A549 (cell line): ENCODE data around the gene SFXN1. TPM values are rescaled to one million over a fixed set of nuclear protein-coding genes. Genes with fewer than 3 reads are reported as not detected.
A peak's percentile ranks its signal among the peaks of the same experiment; 100 is the strongest.

Experiments used
- ATAC-seq, 2 experiments: fragments of 200-7000 bp in 1 of 2; fragments of >200 bp in 1 of 2; cut with Nextera tagmentation in 1 of 2; cut with Tn5 transposase in 1 of 2; 3 replicates each; pipeline versions ENCODE4 v1.8.0 to v1.9.1; 2018 to 2020; ENCODE audit warnings: mild to moderate bottlenecking in 1 of 2, moderate library complexity in 1 of 2
- CTCF ChIA-PET: fragments of 300-600 bp; sonication (Branson Sonifier 250); formaldehyde crosslinking; extraction: SDS; loops from one replicate; lab custom pipeline; 2021; ENCODE audit warnings: antibody characterized with exemption, inconsistent platforms; lab: Yijun Ruan, JAX
- POLR2A ChIA-PET: fragments of 350-600 bp; formaldehyde crosslinking; extraction: SDS; loops from one replicate; lab custom pipeline; 2021; ENCODE audit warnings: antibody characterized with exemption, inconsistent platforms; lab: Yijun Ruan, JAX
- DNase-seq, 2 experiments: peaks; one replicate each; pipeline versions ENCODE4 v3.0.0 to v3.0.0-alpha.2; 2011 to 2016; ENCODE audit warnings: low read depth in 1 of 2, low spot score in 1 of 2
- FAIRE-seq: peaks from 2 replicates; lab custom pipeline; 2011; peaks lifted over from hg19 to GRCh38; lab: Jason Lieb, UNC
- H3K27ac ChIP-seq, 2 experiments: fragments of >200 bp; sonication (Bioruptor Twin); formaldehyde crosslinking; 3 replicates each; pipeline ENCODE4 v1.5.1; 2016 to 2017
- H3K4me1 ChIP-seq: fragments of >200 bp; sonication (Bioruptor Twin); formaldehyde crosslinking; 3 replicates; pipeline ENCODE4 v1.6.1; 2016
- H3K4me2 ChIP-seq: fragments of >200 bp; sonication (Bioruptor Twin); formaldehyde crosslinking; 3 replicates; pipeline ENCODE4 v1.6.1; 2016
- H3K4me3 ChIP-seq: fragments of >200 bp; sonication (Bioruptor Twin); formaldehyde crosslinking; 3 replicates; pipeline ENCODE4 v1.5.1; 2016
- H3K9me3 ChIP-seq: fragments of >200 bp; sonication (Bioruptor Twin); formaldehyde crosslinking; 3 replicates; pipeline ENCODE4 v1.6.1; 2016
- BCL3 ChIP-seq: fragments of >200 bp; sonication (Bioruptor Twin); formaldehyde crosslinking; IDR thresholded peaks from 3 replicates; pipeline ENCODE4 v1.6.1; 2016
- CBX2 ChIP-seq: fragments of 200-600 bp; sonication (generic); IDR thresholded peaks from 2 replicates; pipeline ENCODE4 v1.6.1; 2016; ENCODE audit warnings: low read depth, mild to moderate bottlenecking, borderline replicate concordance
- CBX8 ChIP-seq: fragments of 200-600 bp; sonication (generic); IDR thresholded peaks from 2 replicates; pipeline ENCODE4 v1.6.1; 2016
- CEBPB ChIP-seq, 2 experiments: fragments of >200 bp in 1 of 2; sonication (Bioruptor Twin) in 1 of 2; formaldehyde crosslinking in 1 of 2; IDR thresholded peaks; 2 replicates each; pipeline ENCODE4 v1.6.1; 2012 to 2016
- CHD2 ChIP-seq: fragments of 150-350 bp; IDR thresholded peaks from 2 replicates; pipeline ENCODE4 v1.6.1; 2014; ENCODE audit warnings: low read length; ENCODE audit not compliant: partially characterized antibody
- E2F6 ChIP-seq: IDR thresholded peaks from 2 replicates; pipeline ENCODE4 v1.6.1; 2012; ENCODE audit warnings: low read depth, borderline replicate concordance
- EHF ChIP-seq: fragments of 250-450 bp; sonication (Bioruptor Pico); IDR thresholded peaks from 2 replicates; pipeline ENCODE4 v1.5.0; 2020; ENCODE audit warnings: mild to moderate bottlenecking
- EP300 ChIP-seq, 2 experiments: fragments of >200 bp; sonication (Bioruptor Twin); formaldehyde crosslinking; IDR thresholded peaks; 2 replicates in 1 of 2; 3 replicates in 1 of 2; pipeline ENCODE4 v1.6.1; 2016 to 2017
- ESRRA ChIP-seq: fragments of 150-350 bp; IDR thresholded peaks from 2 replicates; pipeline ENCODE4 v1.6.1; 2014; ENCODE audit warnings: mild to moderate bottlenecking, low read length, borderline replicate concordance
- FOSB ChIP-seq: fragments of 250-450 bp; sonication (Bioruptor Pico); IDR thresholded peaks from 2 replicates; pipeline ENCODE4 v1.5.0; 2020; ENCODE audit warnings: mild to moderate bottlenecking, moderate library complexity
- FOSL2 ChIP-seq, 2 experiments: fragments of 450-650 bp in 1 of 2; fragments of >200 bp in 1 of 2; sonication (Bioruptor Twin) in 1 of 2; formaldehyde crosslinking; IDR thresholded peaks; 2 replicates each; pipeline versions ENCODE4 v1.5.0 to v1.6.1; 2016 to 2020; ENCODE audit warnings: mild to moderate bottlenecking in 1 of 2, moderate library complexity in 1 of 2
- FOXS1 ChIP-seq: fragments of 250-450 bp; sonication (Bioruptor Pico); IDR thresholded peaks from 2 replicates; pipeline ENCODE4 v1.5.0; 2020; ENCODE audit warnings: mild to moderate bottlenecking, moderate library complexity
- HES2 ChIP-seq: fragments of >200 bp; sonication (Bioruptor Twin); formaldehyde crosslinking; IDR thresholded peaks from 2 replicates; pipeline ENCODE4 v1.6.1; 2016
- HMGXB4 ChIP-seq: fragments of 250-450 bp; sonication (Bioruptor Pico); IDR thresholded peaks from 2 replicates; pipeline ENCODE4 v1.5.0; 2021; ENCODE audit warnings: mild to moderate bottlenecking, moderate library complexity, borderline replicate concordance
- KDM1A ChIP-seq: fragments of 200-600 bp; sonication (generic); IDR thresholded peaks from 2 replicates; pipeline ENCODE4 v1.6.1; 2016; ENCODE audit warnings: low read depth, mild to moderate bottlenecking
- MAFK ChIP-seq: fragments of 450-650 bp; IDR thresholded peaks from 2 replicates; pipeline ENCODE4 v1.6.1; 2014; ENCODE audit not compliant: partially characterized antibody
- MAZ ChIP-seq: fragments of 150-350 bp; IDR thresholded peaks from 2 replicates; pipeline ENCODE4 v1.6.1; 2014; ENCODE audit warnings: antibody characterized with exemption, low read depth, low read length, borderline replicate concordance
- NFE2L2 ChIP-seq: fragments of 150-350 bp; conservative IDR thresholded peaks from 2 replicates; pipeline ENCODE4 v1.6.1; 2014; ENCODE audit warnings: low read length
- REST ChIP-seq: fragments of 200-600 bp; sonication (generic); IDR thresholded peaks from 2 replicates; pipeline ENCODE4 v1.6.1; 2016; ENCODE audit warnings: antibody characterized with exemption, mild to moderate bottlenecking, moderate library complexity
- SMC3 ChIP-seq: fragments of >200 bp; sonication (Bioruptor Twin); formaldehyde crosslinking; IDR thresholded peaks from 3 replicates; pipeline ENCODE4 v1.6.1; 2018; ENCODE audit warnings: inconsistent platforms
- TFCP2L1 ChIP-seq: fragments of 250-450 bp; sonication (Bioruptor Pico); IDR thresholded peaks from 2 replicates; pipeline ENCODE4 v1.5.0; 2021; ENCODE audit warnings: mild to moderate bottlenecking
- ZC3H11A ChIP-seq: fragments of 450-650 bp; IDR thresholded peaks from 2 replicates; pipeline ENCODE4 v1.6.1; 2014; ENCODE audit warnings: antibody characterized with exemption, mild to moderate bottlenecking
- ZFP36 ChIP-seq: fragments of 450-650 bp; IDR thresholded peaks from 2 replicates; pipeline ENCODE4 v1.6.1; 2014; ENCODE audit warnings: borderline replicate concordance; ENCODE audit not compliant: partially characterized antibody
- ZSCAN20 ChIP-seq: fragments of 250-450 bp; sonication (Bioruptor Pico); IDR thresholded peaks from 2 replicates; pipeline ENCODE4 v1.8.0; 2022; ENCODE audit warnings: mild to moderate bottlenecking, moderate library complexity
- WGBS: methylation state at CpG from one replicate; pipeline ENCODE4 v1.1.6; 2017; ENCODE audit errors: missing lambda C conversion rate; 5-methylcytosine and 5-hydroxymethylcytosine counted together
- polyA plus RNA-seq, 4 experiments: library from polyadenylated mRNA; depleted of rRNA in 3 of 4; stranded (reverse); fragments of >200 nt; fragmentation: RNase III in 1 of 4; extraction: RNeasy Plus Mini Kit Qiagen cat#74134 plus additional on column Dnase treatment in 1 of 4; gene quantifications; 2 replicates in 3 of 4; 3 replicates in 1 of 4; pipeline ENCODE4 v1.2.3, GENCODE V29; 2011 to 2017

Gene SFXN1
- polyA plus RNA-seq, 2 of the 4 experiments (the other 2 are of a cell fraction) = 79.6 to 190 TPM

GRCh38 chr5:175463641-175464040, 14.7 kb upstream of the SFXN1 start:
- Histone ChIP-seq H3K4me3 (no peak overlapping the region), H3K27ac (no peak overlapping the region), H3K4me2 (no peak overlapping the region), H3K9me3 (no peaks in the 10 kb centered on the region), H3K4me1 (peaks cover 9% of the 10 kb centered on the region; the same call in 2 of the 3 replicates)
- TF ChIP-seq EHF (CRISPR knock-in tag) (no peak), ZC3H11A (no peak), CBX8 (no peak), FOXS1 (CRISPR knock-in tag) (no peak), CBX2 (no peak), FOSL2 (IDR thresholded peaks at IDR 0.05) (no peak), FOSL2 (CRISPR knock-in tag; IDR thresholded peaks at IDR 0.05) (no peak), FOSB (CRISPR knock-in tag) (no peak), SMC3 (no peak), BCL3 (no peak), MAFK (no peak), CEBPB (IDR thresholded peaks at IDR 0.05) (no peak), KDM1A (no peak), HMGXB4 (CRISPR knock-in tag) (no peak), E2F6 (no peak), HES2 (no peak), EP300 (IDR thresholded peaks at IDR 0.05) (no peak), TFCP2L1 (CRISPR knock-in tag) (no peak), CHD2 (no peak), MAZ (no peak), ZFP36 (no peak)
- 78% methylated on average over 3 of the region's 3 CpGs for WGBS
- DNase-seq (no peak), FAIRE-seq (no peak), ATAC-seq (no peak)
- ChIA-PET CTCF (interaction anchor here (0.6 to 2.9 kb wide), 14 partner anchors 13 to 554 kb away, joined by 3 to 39 read pairs (median 6); partner anchors contain the start of genes DRD1 and SFXN1), POLR2A (no interaction called here)

- POLR2A ChIA-PET = interaction anchor here (1.8 kb wide), 1 partner anchor 14 kb away, joined by 11 read pairs; the partner anchor contains the start of gene SFXN1
- peak; percentile 88 for FAIRE-seq
- peak overlapping the region in 1 of 2 experiments; percentile 56; a peak in 2 of 6 replicates for H3K27ac ChIP-seq
- peak overlapping the region; percentile 46 for H3K4me2 ChIP-seq
- CTCF ChIA-PET = interaction anchor here (0.6 to 2.9 kb wide), 44 partner anchors 8 to 561 kb away, joined by 3 to 39 read pairs (median 3); partner anchors contain the start of genes DRD1 and SFXN1
- H3K4me3 ChIP-seq = no peak overlapping the region
- peak; percentile 67 for DNase-seq
- H3K4me1 ChIP-seq = peaks cover 9% of the 10 kb centered on the region; the same call in 2 of the 3 replicates
- H3K9me3 ChIP-seq = no peaks in the 10 kb centered on the region
- ATAC-seq = peak; percentile 97 to 98
- 47% methylated on average over 11 of the region's 11 CpGs for WGBS
- TF ChIP-seq ESRRA (no peak), SMC3 (0 out of 3 replicates have a peak, but pooled peaks have one; percentile 10), HMGXB4 (CRISPR knock-in tag) (no peak), ZSCAN20 (CRISPR knock-in tag) (no peak), NFE2L2 (no peak), REST (no peak)
Observed at GRCh38 chr5:175464074-175464941, 14.1 kb upstream of the SFXN1 start.
